Suppressor macrophage treated with lipopolysaccharide for 4 hours (primary cell): ENCODE data around the gene EBF3.

Experiments
- DNase-seq: peaks from one replicate; pipeline ENCODE4 v3.0.0-alpha.2; 2020

EBF3 gene

DNA sequence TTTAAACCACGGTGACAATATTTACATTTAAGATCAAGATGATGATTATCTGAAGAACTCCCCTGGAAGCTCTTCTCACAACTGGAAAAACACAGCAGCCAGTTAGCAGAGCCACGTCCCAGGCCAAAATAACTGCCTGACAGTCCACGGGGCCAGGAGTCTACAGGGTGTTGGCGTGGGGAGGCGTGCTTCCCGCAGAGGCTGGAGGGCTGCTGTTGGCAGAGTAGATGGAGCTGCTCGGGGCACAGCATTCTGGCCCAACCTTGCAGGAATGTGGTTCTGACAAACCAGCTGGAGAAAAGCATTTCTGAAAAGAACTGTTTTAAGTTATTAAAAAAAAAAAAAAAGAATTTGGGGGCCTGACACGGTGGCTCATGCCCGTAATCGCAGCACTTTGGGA, 177.9 kb downstream of the EBF3 start:
- no peak for DNase-seq

DNA sequence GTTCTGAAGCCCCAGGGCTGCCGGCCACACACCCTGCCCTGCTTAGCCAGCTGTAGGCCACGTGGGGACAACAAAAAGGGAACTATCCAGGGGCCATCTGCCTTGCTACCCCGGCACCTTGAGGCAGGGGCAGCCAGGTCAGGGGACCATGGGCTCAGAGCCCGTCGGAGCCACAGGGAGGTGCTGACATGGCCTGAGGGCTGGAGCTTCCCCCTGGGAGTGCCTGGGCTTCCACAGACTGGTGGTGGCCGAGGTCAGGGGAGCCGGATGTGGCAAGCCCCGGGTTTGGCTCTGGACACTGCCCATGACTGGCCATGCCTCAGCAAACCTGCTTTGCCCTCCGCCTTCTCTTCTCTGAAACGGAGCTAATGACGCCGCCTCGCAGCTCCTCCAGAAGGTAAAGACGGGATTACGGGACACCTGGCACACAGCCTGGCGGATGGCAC, 178.5 kb downstream of the EBF3 start:
- DNase-seq = no peak
